ENCODE data around the gene CDK10.
"Not testable (repeated sequence)": the region's sequence is repeated elsewhere in the genome, so short reads cannot be mapped to it uniquely, and the experiment has no call there.

Gene CDK10

GRCh38 chr16:89668790-89669158 lies 17.7 kb upstream of the CDK10 start:
- no peak for DNase-seq (ENCODE audit: low spot score)

DNA sequence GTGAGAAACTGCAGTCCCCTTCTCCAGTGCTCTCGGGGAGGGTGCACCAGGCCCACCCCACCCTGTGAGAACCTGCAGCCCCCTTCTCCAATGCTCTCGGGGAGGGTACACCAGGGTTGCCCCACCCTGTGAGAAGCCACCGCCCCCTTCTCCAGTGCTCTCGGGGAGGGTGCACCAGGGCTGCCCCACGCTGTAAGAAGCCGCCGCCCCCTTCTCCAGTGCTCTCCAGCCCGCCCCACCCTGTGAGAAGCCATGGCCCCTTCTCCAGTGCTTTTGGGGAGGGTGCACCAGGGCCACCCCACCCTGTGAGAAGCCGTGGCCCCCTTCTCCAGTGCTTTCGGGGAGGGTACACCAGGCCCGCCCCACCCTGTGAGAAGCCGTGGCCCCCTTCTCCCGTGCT lies 16.7 kb upstream of the CDK10 start:
- no peak for DNase-seq (ENCODE audit: low spot score)

GRCh38 chr16:89670496-89671431 lies 15.7 kb upstream of the CDK10 start:
- DNase-seq (ENCODE audit: low spot score) = no peak

GRCh38 chr16:89671565-89671964 lies 14.9 kb upstream of the CDK10 start:
- not testable (repeated sequence) for DNase-seq (ENCODE audit: low spot score)

- DNase-seq (ENCODE audit: low spot score) = no peak
Measured at GRCh38 chr16:89672177-89672941, 14.1 kb upstream of the CDK10 start.

DNA sequence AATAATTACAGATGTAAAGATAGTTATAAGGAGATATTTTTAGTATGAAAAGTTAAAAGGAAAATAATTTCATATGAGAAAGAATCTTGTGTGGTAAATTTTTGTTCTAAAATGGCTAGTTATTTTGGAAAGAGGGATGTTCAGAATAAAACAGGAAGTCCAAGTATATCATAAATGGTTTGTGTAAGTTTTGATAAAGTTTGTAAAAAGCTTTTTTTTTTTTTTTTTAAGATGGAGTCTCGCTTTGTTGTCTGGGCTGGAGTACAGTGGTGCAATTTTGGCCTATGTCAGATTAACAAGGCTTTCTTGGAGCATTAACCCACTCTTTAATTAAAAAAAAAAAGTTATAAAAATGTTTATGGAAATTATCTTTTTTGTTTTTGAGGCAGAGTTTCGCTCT lies 8.2 kb upstream of the CDK10 start:
- no peak for DNase-seq (ENCODE audit: low spot score)

- DNase-seq (ENCODE audit: low spot score) = no peak
Measured at GRCh38 chr16:89685916-89686315, 573 bp upstream of the CDK10 start.

- peak; percentile 77 for DNase-seq (ENCODE audit: low spot score)
Measured at GRCh38 chr16:89687092-89687940, 827 bp downstream of the CDK10 start.

- DNase-seq (ENCODE audit: low spot score) = no peak
Measured at GRCh38 chr16:89688395-89688794, 1.9 kb downstream of the CDK10 start.

GRCh38 chr16:89689142-89689541 lies 2.7 kb downstream of the CDK10 start:
- DNase-seq (ENCODE audit: low spot score) = no peak

DNA sequence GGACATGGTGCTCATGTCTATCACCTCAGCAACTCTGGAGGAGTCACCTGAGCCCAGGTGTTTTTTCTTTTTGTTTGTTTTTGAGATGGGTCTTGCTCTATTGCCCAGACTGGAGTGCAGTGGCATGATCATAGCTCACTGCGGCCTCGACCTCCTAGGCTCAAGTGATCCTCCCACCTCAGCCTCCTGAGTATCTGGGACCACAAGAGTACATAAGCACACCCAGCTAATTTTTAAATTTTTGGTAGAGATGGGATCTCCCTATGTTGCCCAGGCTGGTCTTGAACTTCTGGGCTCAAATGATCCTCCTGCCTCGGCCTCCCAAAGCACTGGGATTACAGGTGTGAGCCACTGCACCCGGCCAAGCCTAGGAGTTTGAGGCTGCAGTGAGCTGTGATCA lies 3.1 kb downstream of the CDK10 start:
- not testable (repeated sequence) for DNase-seq (ENCODE audit: low spot score)

GRCh38 chr16:89690392-89690901 lies 4.0 kb downstream of the CDK10 start:
- no peak for DNase-seq (ENCODE audit: low spot score)

DNA sequence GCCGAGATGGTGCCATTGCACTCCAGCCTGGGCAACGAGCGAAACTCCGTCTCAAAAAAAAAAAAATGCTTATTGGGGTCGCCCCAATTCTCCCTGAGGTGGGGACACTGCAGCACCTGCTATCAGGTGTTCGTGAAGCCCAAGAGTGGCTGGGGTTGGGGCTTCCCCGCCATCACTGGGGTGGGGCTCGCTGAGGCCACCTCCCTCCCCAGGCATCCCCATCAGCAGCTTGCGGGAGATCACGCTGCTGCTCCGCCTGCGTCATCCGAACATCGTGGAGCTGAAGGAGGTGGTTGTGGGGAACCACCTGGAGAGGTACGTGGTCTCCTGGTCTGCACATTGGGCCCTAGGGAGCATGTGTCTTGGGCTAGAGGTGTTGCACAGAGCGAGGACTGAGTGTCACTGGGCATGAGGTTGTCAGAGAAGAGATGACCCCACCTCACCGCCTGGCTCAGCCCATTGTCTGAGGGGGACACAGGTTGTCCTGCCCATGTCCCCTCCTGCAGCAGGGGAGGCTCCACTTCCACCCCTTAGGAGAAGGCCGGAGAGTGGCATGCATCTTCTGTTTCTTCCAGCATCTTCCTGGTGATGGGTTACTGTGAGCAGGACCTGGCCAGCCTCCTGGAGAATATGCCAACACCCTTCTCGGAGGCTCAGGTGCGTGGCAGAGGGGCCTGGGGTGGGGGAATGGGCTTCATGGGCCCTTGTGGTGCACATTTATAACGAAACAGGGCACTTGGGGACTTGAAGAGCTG lies 4.9 kb downstream of the CDK10 start:
- DNase-seq (ENCODE audit: low spot score) = no peak

DNA sequence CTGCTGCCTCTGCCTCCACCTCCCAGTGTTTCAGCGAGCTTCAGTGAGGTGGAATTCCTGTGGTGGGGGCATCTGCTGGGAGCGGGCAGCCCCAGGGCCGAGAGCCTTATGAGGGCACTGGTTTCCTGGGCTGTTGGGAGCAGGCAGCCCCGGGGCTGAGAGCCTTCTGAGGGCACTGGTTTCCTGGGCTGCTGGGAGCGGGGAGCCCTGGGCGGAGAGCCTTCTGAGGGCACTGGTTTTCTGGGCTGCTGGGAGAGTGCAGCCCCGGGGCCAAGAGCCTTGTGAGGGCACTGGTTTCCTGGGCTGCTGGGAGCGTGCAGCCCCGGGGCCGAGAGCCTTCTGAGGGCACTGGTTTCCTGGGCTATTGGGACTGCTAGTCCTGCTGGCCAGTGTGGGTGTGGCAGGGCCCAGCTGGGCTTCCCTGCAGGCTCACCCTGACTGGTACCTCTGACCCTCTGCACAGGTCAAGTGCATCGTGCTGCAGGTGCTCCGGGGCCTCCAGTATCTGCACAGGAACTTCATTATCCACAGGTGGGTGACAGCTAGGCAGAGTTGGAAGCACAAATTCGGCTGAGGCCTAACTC lies 5.6 kb downstream of the CDK10 start:
- DNase-seq (ENCODE audit: low spot score) = no peak

GRCh38 chr16:89693289-89693731 lies 6.8 kb downstream of the CDK10 start:
- DNase-seq (ENCODE audit: low spot score) = no peak

GRCh38 chr16:89693931-89694783 lies 7.7 kb downstream of the CDK10 start:
- DNase-seq (ENCODE audit: low spot score) = no peak

DNA sequence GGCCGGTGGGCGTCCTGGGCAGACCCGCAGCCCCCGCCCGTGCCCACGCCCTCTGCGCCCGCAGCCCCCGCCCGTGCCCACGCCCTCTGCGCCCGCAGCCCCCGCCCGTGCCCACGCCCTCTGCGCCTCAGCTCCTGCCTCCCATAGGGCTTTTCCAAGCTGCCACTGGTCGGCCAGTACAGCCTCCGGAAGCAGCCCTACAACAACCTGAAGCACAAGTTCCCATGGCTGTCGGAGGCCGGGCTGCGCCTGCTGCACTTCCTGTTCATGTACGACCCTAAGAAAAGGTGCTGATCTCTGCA lies 8.2 kb downstream of the CDK10 start:
- not testable (repeated sequence) for DNase-seq (ENCODE audit: low spot score)

DNA sequence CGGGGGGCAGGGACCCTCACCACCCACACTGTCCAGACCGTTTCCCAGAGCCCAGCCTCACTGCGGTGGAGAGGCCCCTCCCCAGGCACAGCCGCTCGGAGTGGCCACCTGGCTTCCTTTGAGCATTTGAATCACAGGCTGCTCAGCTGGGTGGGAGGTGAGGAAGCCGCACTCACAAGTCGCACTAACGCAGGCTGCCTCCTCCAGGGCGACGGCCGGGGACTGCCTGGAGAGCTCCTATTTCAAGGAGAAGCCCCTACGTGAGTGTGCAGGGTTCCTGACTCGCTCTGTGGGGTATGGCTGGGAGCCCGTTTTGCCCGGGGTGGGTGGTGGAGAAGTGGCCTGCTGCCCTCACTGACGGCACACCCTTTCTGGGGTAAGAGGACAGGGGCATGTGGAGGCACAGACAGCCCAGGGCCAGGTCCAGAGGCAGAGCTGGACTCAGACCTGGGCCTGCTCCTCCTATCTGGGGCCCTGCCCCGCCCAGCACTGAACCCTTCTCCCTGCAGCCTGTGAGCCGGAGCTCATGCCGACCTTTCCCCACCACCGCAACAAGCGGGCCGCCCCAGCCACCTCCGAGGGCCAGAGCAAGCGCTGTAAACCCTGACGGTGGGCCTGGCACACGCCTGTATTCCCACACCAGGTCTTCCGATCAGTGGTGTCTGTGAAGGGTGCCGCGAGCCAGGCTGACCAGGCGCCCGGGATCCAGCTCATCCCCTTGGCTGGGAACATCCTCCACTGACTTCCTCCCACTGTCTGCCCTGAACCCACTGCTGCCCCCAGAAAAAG lies 8.8 kb downstream of the CDK10 start:
- no peak for DNase-seq (ENCODE audit: low spot score)
